Fibroblast of lung (primary cell): Measurements from ENCODE around the gene DGKG. TPM values are rescaled to one million over a fixed set of nuclear protein-coding genes. Genes with fewer than 3 reads are reported as not detected.

Experiments used
- DNase-seq, 2 donors: peaks; one replicate each; pipeline versions ENCODE4 v3.0.0 to v3.0.0-alpha.2; 2010; ENCODE audit warnings: low read depth in 2 of 2
- H2AFZ ChIP-seq: 2 replicates; pipeline ENCODE4 v1.5.1; 2012; ENCODE audit warnings: low read length, control low read depth, inconsistent platforms
- H3K27ac ChIP-seq: 2 replicates; pipeline ENCODE4 v1.5.1; 2011; ENCODE audit warnings: low read length, control low read depth; ENCODE audit not compliant: insufficient read depth
- H3K27me3 ChIP-seq: 2 replicates; pipeline ENCODE4 v1.5.1; 2011; ENCODE audit warnings: mild to moderate bottlenecking, low read length; ENCODE audit not compliant: control insufficient read depth, insufficient read depth
- H3K36me3 ChIP-seq: 2 replicates; pipeline ENCODE4 v1.5.1; 2011; ENCODE audit warnings: low read length; ENCODE audit not compliant: control insufficient read depth, insufficient read depth
- H3K4me1 ChIP-seq: 2 replicates; pipeline ENCODE4 v1.5.1; 2011; ENCODE audit warnings: low read length; ENCODE audit not compliant: control insufficient read depth, insufficient read depth; ENCODE audit errors: extremely low read depth
- H3K4me2 ChIP-seq: 2 replicates; pipeline ENCODE4 v1.5.1; 2011; ENCODE audit warnings: low read length, control low read depth; ENCODE audit not compliant: insufficient read depth; ENCODE audit errors: extremely low read depth
- H3K4me3 ChIP-seq, 4 experiments: fragments of 200-600 bp in 1 of 4; sonication (generic) in 1 of 4; replicated peaks in 1 of 4; 2 replicates each; pipeline ENCODE4 v1.5.1; 2011 to 2016; ENCODE audit warnings: low read length in 4 of 4, low read depth in 3 of 4, mild to moderate bottlenecking in 3 of 4, control low read depth in 2 of 4, inconsistent platforms in 1 of 4, mixed read lengths in 1 of 4; ENCODE audit not compliant: insufficient read depth in 1 of 4; ENCODE audit errors: control extremely low read depth in 1 of 4
- H3K79me2 ChIP-seq: 2 replicates; pipeline ENCODE4 v1.5.1; 2012; ENCODE audit warnings: mild to moderate bottlenecking, low read length, inconsistent platforms; ENCODE audit not compliant: control insufficient read depth, insufficient read depth
- H3K9ac ChIP-seq: 2 replicates; pipeline ENCODE4 v1.5.1; 2011; ENCODE audit warnings: mild to moderate bottlenecking, low read length, control low read depth; ENCODE audit not compliant: insufficient read depth
- H3K9me3 ChIP-seq: 2 replicates; pipeline ENCODE4 v1.5.1; 2012; ENCODE audit warnings: low read depth, low read length; ENCODE audit not compliant: control insufficient read depth, insufficient read depth
- H4K20me1 ChIP-seq: 2 replicates; pipeline ENCODE4 v1.5.1; 2011; ENCODE audit warnings: low read length; ENCODE audit not compliant: control insufficient read depth, insufficient read depth; ENCODE audit errors: extremely low read depth
- EZH2 ChIP-seq: IDR thresholded peaks from 2 replicates; pipeline ENCODE4 v1.5.1; 2012; ENCODE audit warnings: low read length, control low read depth, mild to moderate bottlenecking; ENCODE audit errors: missing control alignments
- polyA plus RNA-seq, 2 donors: library from polyadenylated mRNA; depleted of rRNA in 1 of 2; stranded (reverse) in 1 of 2; unstranded in 1 of 2; fragments of >200 nt; gene quantifications; 2 replicates each; pipeline ENCODE4 v1.2.1, GENCODE V29; 2011 to 2012; ENCODE audit warnings: missing spikeins in 1 of 2
- total RNA-seq: library from RNA; depleted of rRNA; stranded (reverse); fragments of >200 nt; gene quantifications from 2 replicates; pipeline ENCODE4 v1.2.1, GENCODE V29; 2014
- TF ChIP-seq, protein P1 (sequence below), 2 donors: IDR thresholded peaks in 1 of 2; conservative IDR thresholded peaks in 1 of 2; 1 replicate in 1 of 2; 2 replicates in 1 of 2; pipeline ENCODE4 v1.5.1; 2011 to 2012; ENCODE audit warnings: low read length in 2 of 2, control low read depth in 1 of 2, inconsistent platforms in 1 of 2, low read depth in 1 of 2, mild to moderate bottlenecking in 1 of 2

The DGKG gene
- total and polyA plus RNA-seq, 2 donors (not counting 1 experiment from before 2014, with no cell fraction given): 3.7 to 4.8 TPM

GRCh38 chr3:186209810-186210752 is 152.0 kb downstream of the DGKG start:
- peak overlapping the region; percentile 77 for H3K27ac ChIP-seq
- peak overlapping the region; percentile 73 for H3K4me2 ChIP-seq
- H4K20me1 ChIP-seq: no peaks in the 10 kb centered on the region
- no peak for TF ChIP-seq EZH2
- TF ChIP-seq, protein P1, sequence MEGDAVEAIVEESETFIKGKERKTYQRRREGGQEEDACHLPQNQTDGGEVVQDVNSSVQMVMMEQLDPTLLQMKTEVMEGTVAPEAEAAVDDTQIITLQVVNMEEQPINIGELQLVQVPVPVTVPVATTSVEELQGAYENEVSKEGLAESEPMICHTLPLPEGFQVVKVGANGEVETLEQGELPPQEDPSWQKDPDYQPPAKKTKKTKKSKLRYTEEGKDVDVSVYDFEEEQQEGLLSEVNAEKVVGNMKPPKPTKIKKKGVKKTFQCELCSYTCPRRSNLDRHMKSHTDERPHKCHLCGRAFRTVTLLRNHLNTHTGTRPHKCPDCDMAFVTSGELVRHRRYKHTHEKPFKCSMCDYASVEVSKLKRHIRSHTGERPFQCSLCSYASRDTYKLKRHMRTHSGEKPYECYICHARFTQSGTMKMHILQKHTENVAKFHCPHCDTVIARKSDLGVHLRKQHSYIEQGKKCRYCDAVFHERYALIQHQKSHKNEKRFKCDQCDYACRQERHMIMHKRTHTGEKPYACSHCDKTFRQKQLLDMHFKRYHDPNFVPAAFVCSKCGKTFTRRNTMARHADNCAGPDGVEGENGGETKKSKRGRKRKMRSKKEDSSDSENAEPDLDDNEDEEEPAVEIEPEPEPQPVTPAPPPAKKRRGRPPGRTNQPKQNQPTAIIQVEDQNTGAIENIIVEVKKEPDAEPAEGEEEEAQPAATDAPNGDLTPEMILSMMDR (conservative IDR thresholded peaks at IDR 0.05 in 1 of 2, IDR thresholded peaks at IDR 0.05 in 1 of 2; ENCODE audit: low read depth in 1 of 2, low read length in 2 of 2): no peak
- no peaks in the 10 kb centered on the region for H3K9me3 ChIP-seq
- peak overlapping the region; percentile 30 for H3K9ac ChIP-seq
- H3K4me3 ChIP-seq: peak overlapping the region in 1 of 4 experiments; percentile 36
- no peaks in the 10 kb centered on the region for H3K79me2 ChIP-seq
- H2AFZ ChIP-seq: peak overlapping the region; percentile 89
- H3K27me3 ChIP-seq: no peaks in the 10 kb centered on the region
- peaks cover 13% of the 10 kb centered on the region for H3K4me1 ChIP-seq
- peak; percentile 82 to 89 for DNase-seq
- H3K36me3 ChIP-seq: no peaks in the 10 kb centered on the region

DNA sequence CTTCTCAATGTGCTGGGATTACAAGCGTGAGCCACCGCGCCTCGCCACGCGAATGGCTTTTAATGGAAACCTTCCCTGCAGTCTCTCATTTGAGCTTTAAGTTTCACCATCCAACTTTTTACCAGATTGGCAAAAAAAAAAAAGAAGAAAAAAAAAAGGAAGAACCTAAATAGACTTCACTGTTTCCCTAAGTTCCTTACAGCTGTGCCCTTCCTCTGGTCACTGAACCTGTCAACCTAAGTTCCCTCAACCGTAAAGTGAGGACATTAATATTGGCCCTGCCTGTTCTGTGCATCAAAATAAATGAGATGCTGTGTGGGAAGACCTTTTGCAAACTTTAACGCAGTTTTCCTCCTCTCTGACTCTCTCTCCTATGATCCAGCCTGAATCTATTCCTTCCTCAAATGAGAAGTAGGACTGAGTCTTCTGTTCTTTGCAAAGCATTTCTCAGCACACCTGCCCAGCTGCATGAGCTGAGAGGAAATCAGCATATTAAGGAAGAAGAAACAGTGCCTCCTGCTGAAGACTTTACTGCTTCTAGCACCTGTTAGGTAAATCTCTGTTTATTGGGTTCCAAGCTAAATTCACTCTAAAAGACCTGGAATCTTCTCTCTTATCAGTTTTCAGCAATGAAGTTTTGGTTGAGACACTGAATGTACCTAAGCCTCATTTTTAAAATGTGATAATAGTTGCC is 153.6 kb downstream of the DGKG start:
- no peak for DNase-seq
- Histone ChIP-seq H3K36me3 (no peaks in the 10 kb centered on the region), H3K4me3 (no peak overlapping the region), H3K9ac (no peak overlapping the region), H3K27ac (no peak overlapping the region), H3K27me3 (no peaks in the 10 kb centered on the region), H3K79me2 (no peaks in the 10 kb centered on the region), H4K20me1 (no peaks in the 10 kb centered on the region), H3K4me2 (no peak overlapping the region), H3K9me3 (no peaks in the 10 kb centered on the region), H2AFZ (no peak overlapping the region), H3K4me1 (peaks cover 13% of the 10 kb centered on the region)
- TF ChIP-seq, protein P1 (conservative IDR thresholded peaks at IDR 0.05 in 1 of 2, IDR thresholded peaks at IDR 0.05 in 1 of 2; ENCODE audit: low read depth in 1 of 2, low read length in 2 of 2): no peak
- no peak for TF ChIP-seq EZH2

GRCh38 chr3:186207515-186207914 is 154.5 kb downstream of the DGKG start:
- no peak overlapping the region for H3K4me2 ChIP-seq
- no peak overlapping the region for H3K27ac ChIP-seq
- TF ChIP-seq, protein P1 (conservative IDR thresholded peaks at IDR 0.05 in 1 of 2, IDR thresholded peaks at IDR 0.05 in 1 of 2; ENCODE audit: low read depth in 1 of 2, low read length in 2 of 2): no peak
- no peak for TF ChIP-seq EZH2
- no peaks in the 10 kb centered on the region for H3K9me3 ChIP-seq
- H2AFZ ChIP-seq: no peak overlapping the region
- no peaks in the 10 kb centered on the region for H3K79me2 ChIP-seq
- no peaks in the 10 kb centered on the region for H4K20me1 ChIP-seq
- H3K27me3 ChIP-seq: no peaks in the 10 kb centered on the region
- H3K36me3 ChIP-seq: no peaks in the 10 kb centered on the region
- DNase-seq: no peak
- no peak overlapping the region for H3K4me3 ChIP-seq
- H3K4me1 ChIP-seq: peaks cover 13% of the 10 kb centered on the region
- no peak overlapping the region for H3K9ac ChIP-seq
